AG09319 (cell line): ENCODE data around the gene TLCD1.
"Not testable (repeated sequence)": the region's sequence is repeated elsewhere in the genome, so short reads cannot be mapped to it uniquely, and the experiment has no call there.

Experiments used
- DNase-seq: peaks from one replicate; pipeline ENCODE4 v3.0.0-alpha.2; 2010; ENCODE audit warnings: low read depth; ENCODE audit errors: extremely low read depth
- CTCF ChIP-seq: IDR thresholded peaks from 2 replicates; pipeline ENCODE4 v1.5.1; 2011; ENCODE audit warnings: low read depth, mild to moderate bottlenecking, inconsistent platforms, low read length, moderate library complexity

TLCD1 gene

GRCh38 chr17:28740406-28741357 is 14.6 kb upstream of the TLCD1 start:
- no peak for DNase-seq
- TF ChIP-seq CTCF: no peak

- TF ChIP-seq CTCF: no peak
- DNase-seq: no peak
These were observed 12.8 kb upstream of the TLCD1 start for GRCh38 chr17:28738680-28739384.

GRCh38 chr17:28737770-28738679 is 12.0 kb upstream of the TLCD1 start:
- DNase-seq: no peak
- TF ChIP-seq CTCF: no peak

GRCh38 chr17:28737316-28737715 is 11.3 kb upstream of the TLCD1 start:
- TF ChIP-seq CTCF: no peak
- DNase-seq: no peak

- DNase-seq: not testable (repeated sequence)
These were observed 10.1 kb upstream of the TLCD1 start for GRCh38 chr17:28735913-28736769.

- no peak for TF ChIP-seq CTCF
- no peak for DNase-seq
These were observed 9.2 kb upstream of the TLCD1 start for GRCh38 chr17:28735242-28735722.

GRCh38 chr17:28734712-28735241 is 8.7 kb upstream of the TLCD1 start:
- no peak for TF ChIP-seq CTCF
- DNase-seq: no peak
